ENCODE measurements around the gene SIPA1L3. TPM values are rescaled to one million over a fixed set of nuclear protein-coding genes. Genes with fewer than 3 reads are reported as not detected.

The SIPA1L3 gene
- total and polyA plus RNA-seq, 9 of the 15 experiments (the other 6 are each of a cell fraction or from before 2014, with no cell fraction given), result 0.01 to 6.1 (median 2.5) TPM

GRCh38 chr19:37995346-37995745 lies 88.3 kb downstream of the SIPA1L3 start:
- TF ChIP-seq HMG20A (CRISPR knock-in tag; conservative IDR thresholded peaks at IDR 0.05), result no peak
- TF ChIP-seq DEAF1 (CRISPR knock-in tag; IDR thresholded peaks at IDR 0.05), result no peak
- TF ChIP-seq SMARCC2 (IDR thresholded peaks at IDR 0.05; ENCODE audit: low read depth), result no peak
- TF ChIP-seq CEBPB (tag; IDR thresholded peaks at IDR 0.05), result no peak
- no peak for TF ChIP-seq CCNT2 (IDR thresholded peaks at IDR 0.05; ENCODE audit: borderline replicate concordance, extremely low read depth, insufficient read length, low read depth, low read length)
- no peak for TF ChIP-seq MAX (CRISPR knock-in tag; IDR thresholded peaks at IDR 0.05)
- TF ChIP-seq ATF6 (CRISPR knock-in tag; IDR thresholded peaks at IDR 0.05), result no peak
- no peak for TF ChIP-seq MTA3 (IDR thresholded peaks at IDR 0.05; ENCODE audit: borderline replicate concordance)
- TF ChIP-seq COPS2 (conservative IDR thresholded peaks at IDR 0.05), result no peak

More at GRCh38 chr19:37995346-37995745, 88.3 kb downstream of the SIPA1L3 start:
- WGBS (ENCODE audit: insufficient coverage, low coverage, missing lambda C conversion rate), result 8% methylated on average over 7 of the region's 7 CpGs
- DNase-seq (ENCODE audit: extremely low read depth in 1 of 4, low spot score in 3 of 4) (no peak), ATAC-seq (no peak), FAIRE-seq (no peak)
- Histone ChIP-seq H3K4me2 (ENCODE audit: insufficient read depth, low read length) (no peak overlapping the region), H3K9me3 (replicated peaks; ENCODE audit: control insufficient read depth, insufficient read depth, low read depth, low read length) (no peaks in the 10 kb centered on the region), H3K9me1 (ENCODE audit: control insufficient read depth, insufficient read depth, low read length) (no peaks in the 10 kb centered on the region), H3K79me2 (ENCODE audit: control insufficient read depth, insufficient read depth, low read length) (no peaks in the 10 kb centered on the region), H3K36me3 (ENCODE audit: control insufficient read depth, insufficient read depth, low read length) (no peaks in the 10 kb centered on the region), H3K27me3 (ENCODE audit: control insufficient read depth in 2 of 2, insufficient read depth in 2 of 2, low read length in 2 of 2) (peaks cover 5 to 15% of the 10 kb centered on the region in 2 experiments; a peak in 3 of 5 replicates), H3K4me1 (replicated peaks in 1 of 2; ENCODE audit: control insufficient read depth in 2 of 2, insufficient read depth in 2 of 2, low read length in 2 of 2) (no peaks in the 10 kb centered on the region), H4K20me1 (replicated peaks; ENCODE audit: control insufficient read depth, insufficient read depth, low read length) (peaks cover 9% of the 10 kb centered on the region), H3K9ac (ENCODE audit: insufficient read depth in 1 of 2, low read depth in 2 of 2, low read length in 2 of 2) (no peak overlapping the region), H3K4me3 (no peak overlapping the region), H3K27ac (ENCODE audit: extremely low read depth, low read depth, low read length) (no peak overlapping the region), H2AFZ (ENCODE audit: low read depth, low read length) (no peak overlapping the region)
- intact Hi-C loops (cut with micrococcal nuclease), result no loop called here
- ChIA-PET CTCF (ENCODE audit: low intra/inter-chr PET ratio) (no interaction called here), POLR2A (interaction anchor here (1.0 kb wide), 1 partner anchor 42 kb away, joined by 4 read pairs; no protein-coding TSS in a partner anchor)
- BruUV-seq (replicated peaks), result no TSS peak
- in situ Hi-C loops (cut with MboI), result no loop called here

Measured in K562 (cell line).